Measurements from ENCODE around the gene NCR1.
"Not testable (repeated sequence)": the region's sequence is repeated elsewhere in the genome, so short reads cannot be mapped to it uniquely, and the experiment has no call there.

The NCR1 gene

DNA sequence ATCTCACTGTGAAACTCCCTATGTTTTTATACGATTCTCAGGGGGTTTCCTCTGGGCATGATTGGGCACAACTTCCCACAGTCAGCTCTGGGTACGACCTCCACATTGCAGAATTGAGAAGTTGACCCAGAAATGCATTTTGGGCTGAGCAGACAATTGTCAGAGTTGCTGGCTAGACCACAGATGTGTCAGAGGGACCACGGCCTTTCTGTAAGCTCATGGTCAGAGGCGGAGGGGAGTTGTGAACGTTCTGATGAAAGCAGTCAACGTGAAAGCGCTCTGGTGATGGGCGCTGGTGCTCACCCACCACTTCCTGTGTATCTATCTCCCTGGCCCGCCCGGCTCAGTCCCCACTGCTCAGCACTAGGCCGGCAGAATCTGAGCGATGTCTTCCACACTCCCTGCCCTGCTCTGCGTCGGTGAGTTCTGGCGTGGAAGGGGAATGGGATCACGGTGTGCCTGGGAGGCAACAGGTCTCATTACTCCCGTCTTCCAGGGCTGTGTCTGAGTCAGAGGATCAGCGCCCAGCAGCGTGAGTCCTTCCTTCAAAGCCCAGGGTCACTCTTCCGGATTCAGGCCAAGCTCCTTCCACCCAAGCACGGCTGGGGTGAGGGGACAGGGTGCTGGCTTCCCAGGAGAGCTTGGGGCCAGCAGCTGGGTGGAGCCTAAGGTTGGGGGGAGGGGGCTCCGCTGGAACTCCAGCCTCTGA is at the start of gene NCR1:
Gene NCR1 (plus strand): TSS at position 346 of the 709 bp plus-strand sequence. CDS start 40 bp downstream, at position 386.
- peak; percentile 36 for ATAC-seq
- TF ChIP-seq CSDC2 (CRISPR knock-in tag; IDR thresholded peaks at IDR 0.05) (no peak), ZNF70 (CRISPR knock-in tag; IDR thresholded peaks at IDR 0.05) (no peak), ZNF8 (CRISPR knock-in tag; IDR thresholded peaks at IDR 0.05) (no peak), POU6F1 (CRISPR knock-in tag; IDR thresholded peaks at IDR 0.05; ENCODE audit: borderline replicate concordance, low read depth) (no peak), PPARA (CRISPR knock-in tag; IDR thresholded peaks at IDR 0.05; ENCODE audit: borderline replicate concordance) (no peak)
- TF ChIP-seq, protein P1, sequence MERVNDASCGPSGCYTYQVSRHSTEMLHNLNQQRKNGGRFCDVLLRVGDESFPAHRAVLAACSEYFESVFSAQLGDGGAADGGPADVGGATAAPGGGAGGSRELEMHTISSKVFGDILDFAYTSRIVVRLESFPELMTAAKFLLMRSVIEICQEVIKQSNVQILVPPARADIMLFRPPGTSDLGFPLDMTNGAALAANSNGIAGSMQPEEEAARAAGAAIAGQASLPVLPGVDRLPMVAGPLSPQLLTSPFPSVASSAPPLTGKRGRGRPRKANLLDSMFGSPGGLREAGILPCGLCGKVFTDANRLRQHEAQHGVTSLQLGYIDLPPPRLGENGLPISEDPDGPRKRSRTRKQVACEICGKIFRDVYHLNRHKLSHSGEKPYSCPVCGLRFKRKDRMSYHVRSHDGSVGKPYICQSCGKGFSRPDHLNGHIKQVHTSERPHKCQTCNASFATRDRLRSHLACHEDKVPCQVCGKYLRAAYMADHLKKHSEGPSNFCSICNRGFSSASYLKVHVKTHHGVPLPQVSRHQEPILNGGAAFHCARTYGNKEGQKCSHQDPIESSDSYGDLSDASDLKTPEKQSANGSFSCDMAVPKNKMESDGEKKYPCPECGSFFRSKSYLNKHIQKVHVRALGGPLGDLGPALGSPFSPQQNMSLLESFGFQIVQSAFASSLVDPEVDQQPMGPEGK (CRISPR knock-in tag; IDR thresholded peaks at IDR 0.05; ENCODE audit: borderline replicate concordance) = no peak
- TF ChIP-seq, protein P2, sequence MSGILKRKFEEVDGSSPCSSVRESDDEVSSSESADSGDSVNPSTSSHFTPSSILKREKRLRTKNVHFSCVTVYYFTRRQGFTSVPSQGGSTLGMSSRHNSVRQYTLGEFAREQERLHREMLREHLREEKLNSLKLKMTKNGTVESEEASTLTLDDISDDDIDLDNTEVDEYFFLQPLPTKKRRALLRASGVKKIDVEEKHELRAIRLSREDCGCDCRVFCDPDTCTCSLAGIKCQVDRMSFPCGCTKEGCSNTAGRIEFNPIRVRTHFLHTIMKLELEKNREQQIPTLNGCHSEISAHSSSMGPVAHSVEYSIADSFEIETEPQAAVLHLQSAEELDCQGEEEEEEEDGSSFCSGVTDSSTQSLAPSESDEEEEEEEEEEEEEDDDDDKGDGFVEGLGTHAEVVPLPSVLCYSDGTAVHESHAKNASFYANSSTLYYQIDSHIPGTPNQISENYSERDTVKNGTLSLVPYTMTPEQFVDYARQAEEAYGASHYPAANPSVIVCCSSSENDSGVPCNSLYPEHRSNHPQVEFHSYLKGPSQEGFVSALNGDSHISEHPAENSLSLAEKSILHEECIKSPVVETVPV (CRISPR knock-in tag; IDR thresholded peaks at IDR 0.05) = no peak

GRCh38 chr19:54858476-54858875 is 47.5 kb upstream of the NCR1 start:
- not testable (repeated sequence) for ATAC-seq

DNA sequence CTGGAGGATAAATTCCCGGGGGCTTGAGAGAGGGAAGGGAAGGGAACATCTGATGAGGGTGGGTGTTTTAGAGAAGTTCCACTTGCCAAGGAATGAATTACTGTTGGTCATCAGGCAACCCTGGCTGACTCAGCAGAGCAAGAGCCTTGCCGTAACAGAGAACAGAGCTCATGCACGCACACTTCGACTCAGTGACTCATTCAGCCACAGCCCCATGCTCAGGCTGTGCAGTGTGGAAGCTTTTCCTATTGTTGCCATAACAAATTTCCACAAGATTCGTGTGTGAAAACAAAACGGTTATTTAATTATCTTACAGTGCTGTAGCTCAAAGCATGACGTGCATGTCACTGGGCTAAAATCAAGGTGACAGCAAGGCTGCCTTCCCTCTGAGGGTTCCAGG is 46.5 kb upstream of the NCR1 start:
- not testable (repeated sequence) for ATAC-seq

DNA sequence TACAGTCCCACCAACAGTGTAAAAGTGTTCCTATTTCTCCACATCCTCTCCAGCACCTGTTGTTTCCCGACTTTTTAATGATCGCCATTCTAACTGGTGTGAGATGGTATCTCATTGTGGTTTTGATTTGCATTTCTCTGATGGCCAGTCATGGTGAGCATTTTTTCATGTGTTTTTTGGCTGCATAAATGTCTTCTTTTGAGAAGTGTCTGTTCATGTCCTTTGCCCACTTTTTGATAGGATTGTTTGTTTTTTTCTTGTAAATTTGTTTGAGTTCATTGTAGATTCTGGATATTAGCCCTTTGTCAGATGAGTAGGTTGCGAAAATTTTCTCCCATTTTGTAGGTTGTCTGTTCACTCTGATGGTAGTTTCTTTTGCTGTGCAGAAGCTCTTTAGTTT is 42.5 kb upstream of the NCR1 start:
- not testable (repeated sequence) for ATAC-seq

- TF ChIP-seq POU6F1 (CRISPR knock-in tag; IDR thresholded peaks at IDR 0.05; ENCODE audit: borderline replicate concordance, low read depth) (no peak), RARB (CRISPR knock-in tag; IDR thresholded peaks at IDR 0.05) (no peak)
- no peak for ATAC-seq
Measured at GRCh38 chr19:54871696-54872095, 34.3 kb upstream of the NCR1 start.

DNA sequence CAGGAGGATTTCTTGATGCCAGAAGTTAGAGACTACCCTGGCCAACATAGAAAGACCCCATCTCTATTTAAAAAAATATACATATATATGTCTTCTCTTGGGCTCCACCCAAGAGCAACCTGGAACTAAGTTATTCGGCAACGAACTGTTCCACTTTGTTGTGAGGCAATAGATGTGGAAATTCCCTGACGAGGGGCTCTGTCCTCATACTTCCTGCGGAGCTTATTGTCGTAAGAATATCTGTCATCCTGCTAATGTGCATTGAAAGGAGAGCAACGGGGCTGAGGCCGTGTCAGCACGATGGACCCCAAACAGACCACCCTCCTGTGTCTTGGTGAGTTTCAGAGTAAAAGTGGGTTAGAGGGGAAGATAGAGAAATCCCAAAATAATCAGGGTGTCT is 32.0 kb upstream of the NCR1 start, which contains the start of gene FCAR:
Gene FCAR (plus strand): TSS at position 246 of the 400 bp plus-strand sequence. CDS start 55 bp downstream, at position 301.
- no peak for ATAC-seq
- TF ChIP-seq ZNF8 (CRISPR knock-in tag; IDR thresholded peaks at IDR 0.05) (no peak), BACH2 (CRISPR knock-in tag; IDR thresholded peaks at IDR 0.05; ENCODE audit: borderline replicate concordance) (no peak), ZFP3 (CRISPR knock-in tag; IDR thresholded peaks at IDR 0.05) (no peak), POU6F1 (CRISPR knock-in tag; IDR thresholded peaks at IDR 0.05; ENCODE audit: borderline replicate concordance, low read depth) (no peak), ZNF70 (CRISPR knock-in tag; IDR thresholded peaks at IDR 0.05) (no peak), OSR1 (CRISPR knock-in tag; IDR thresholded peaks at IDR 0.05) (no peak), PPARA (CRISPR knock-in tag; IDR thresholded peaks at IDR 0.05; ENCODE audit: borderline replicate concordance) (no peak), ZC3H10 (CRISPR knock-in tag; IDR thresholded peaks at IDR 0.05) (no peak), ZFP30 (CRISPR knock-in tag; IDR thresholded peaks at IDR 0.05) (no peak), TCF4 (CRISPR knock-in tag; IDR thresholded peaks at IDR 0.05; ENCODE audit: borderline replicate concordance) (no peak), GLIS3 (CRISPR knock-in tag; IDR thresholded peaks at IDR 0.05) (no peak), ARNTL (CRISPR knock-in tag; IDR thresholded peaks at IDR 0.05; ENCODE audit: borderline replicate concordance, low read depth) (no peak), SNAI2 (CRISPR knock-in tag; IDR thresholded peaks at IDR 0.05) (no peak), TOX (CRISPR knock-in tag; IDR thresholded peaks at IDR 0.05; ENCODE audit: borderline replicate concordance) (no peak)
- TF ChIP-seq, protein P1 (CRISPR knock-in tag; IDR thresholded peaks at IDR 0.05; ENCODE audit: borderline replicate concordance) = no peak
- TF ChIP-seq, protein P3, sequence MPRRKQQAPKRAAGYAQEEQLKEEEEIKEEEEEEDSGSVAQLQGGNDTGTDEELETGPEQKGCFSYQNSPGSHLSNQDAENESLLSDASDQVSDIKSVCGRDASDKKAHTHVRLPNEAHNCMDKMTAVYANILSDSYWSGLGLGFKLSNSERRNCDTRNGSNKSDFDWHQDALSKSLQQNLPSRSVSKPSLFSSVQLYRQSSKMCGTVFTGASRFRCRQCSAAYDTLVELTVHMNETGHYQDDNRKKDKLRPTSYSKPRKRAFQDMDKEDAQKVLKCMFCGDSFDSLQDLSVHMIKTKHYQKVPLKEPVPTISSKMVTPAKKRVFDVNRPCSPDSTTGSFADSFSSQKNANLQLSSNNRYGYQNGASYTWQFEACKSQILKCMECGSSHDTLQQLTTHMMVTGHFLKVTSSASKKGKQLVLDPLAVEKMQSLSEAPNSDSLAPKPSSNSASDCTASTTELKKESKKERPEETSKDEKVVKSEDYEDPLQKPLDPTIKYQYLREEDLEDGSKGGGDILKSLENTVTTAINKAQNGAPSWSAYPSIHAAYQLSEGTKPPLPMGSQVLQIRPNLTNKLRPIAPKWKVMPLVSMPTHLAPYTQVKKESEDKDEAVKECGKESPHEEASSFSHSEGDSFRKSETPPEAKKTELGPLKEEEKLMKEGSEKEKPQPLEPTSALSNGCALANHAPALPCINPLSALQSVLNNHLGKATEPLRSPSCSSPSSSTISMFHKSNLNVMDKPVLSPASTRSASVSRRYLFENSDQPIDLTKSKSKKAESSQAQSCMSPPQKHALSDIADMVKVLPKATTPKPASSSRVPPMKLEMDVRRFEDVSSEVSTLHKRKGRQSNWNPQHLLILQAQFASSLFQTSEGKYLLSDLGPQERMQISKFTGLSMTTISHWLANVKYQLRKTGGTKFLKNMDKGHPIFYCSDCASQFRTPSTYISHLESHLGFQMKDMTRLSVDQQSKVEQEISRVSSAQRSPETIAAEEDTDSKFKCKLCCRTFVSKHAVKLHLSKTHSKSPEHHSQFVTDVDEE (CRISPR knock-in tag; IDR thresholded peaks at IDR 0.05) = no peak

All from SK-N-SH treated with all-trans-retinoic acid at 6 μM for 48 hours (cell line).